Measurements from ENCODE around the gene ZXDC.

Gene ZXDC

DNA sequence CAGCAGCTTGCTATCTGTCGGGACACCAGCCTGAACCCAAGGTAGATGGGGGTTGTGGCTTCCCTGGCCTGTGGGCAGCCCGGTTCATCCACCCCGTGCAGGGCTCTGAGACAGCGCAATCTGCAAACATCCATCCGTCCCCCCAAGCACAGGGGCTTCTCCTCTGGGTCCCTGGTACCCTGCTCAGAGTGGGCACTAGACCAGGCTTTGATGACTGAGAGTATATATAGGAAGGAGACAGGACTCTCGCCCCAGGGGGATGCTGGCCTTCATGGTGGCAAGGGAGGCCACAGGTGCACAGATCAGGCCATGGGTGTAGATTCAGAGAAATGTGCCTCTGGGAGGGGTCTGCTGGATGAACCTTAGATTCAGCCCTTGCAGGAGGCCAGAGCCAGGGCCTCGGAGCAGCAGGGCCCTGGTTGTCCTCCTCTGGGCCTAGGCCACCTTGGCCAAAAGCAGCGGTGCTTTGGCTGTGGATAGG lies 40.7 kb downstream of the ZXDC start:
- DNase-seq (ENCODE audit: low read depth), result no peak

DNA sequence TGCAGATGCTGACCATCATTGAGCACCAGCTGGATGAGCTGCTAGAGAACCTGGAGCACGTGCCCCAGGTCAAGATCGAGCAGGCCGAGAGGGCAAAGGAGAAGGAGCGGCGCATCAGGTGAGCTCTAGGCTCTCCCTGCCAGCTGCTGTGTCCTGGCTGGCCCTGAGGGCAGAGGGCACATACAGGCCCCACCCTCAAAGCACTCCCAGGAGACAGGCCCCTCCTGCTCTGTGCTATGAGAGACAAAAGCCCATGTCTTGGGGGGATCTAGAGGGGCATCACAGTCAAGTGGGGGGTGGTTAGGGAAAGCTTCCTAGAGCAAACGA lies 41.5 kb downstream of the ZXDC start:
- DNase-seq (ENCODE audit: low read depth), result no peak

DNA sequence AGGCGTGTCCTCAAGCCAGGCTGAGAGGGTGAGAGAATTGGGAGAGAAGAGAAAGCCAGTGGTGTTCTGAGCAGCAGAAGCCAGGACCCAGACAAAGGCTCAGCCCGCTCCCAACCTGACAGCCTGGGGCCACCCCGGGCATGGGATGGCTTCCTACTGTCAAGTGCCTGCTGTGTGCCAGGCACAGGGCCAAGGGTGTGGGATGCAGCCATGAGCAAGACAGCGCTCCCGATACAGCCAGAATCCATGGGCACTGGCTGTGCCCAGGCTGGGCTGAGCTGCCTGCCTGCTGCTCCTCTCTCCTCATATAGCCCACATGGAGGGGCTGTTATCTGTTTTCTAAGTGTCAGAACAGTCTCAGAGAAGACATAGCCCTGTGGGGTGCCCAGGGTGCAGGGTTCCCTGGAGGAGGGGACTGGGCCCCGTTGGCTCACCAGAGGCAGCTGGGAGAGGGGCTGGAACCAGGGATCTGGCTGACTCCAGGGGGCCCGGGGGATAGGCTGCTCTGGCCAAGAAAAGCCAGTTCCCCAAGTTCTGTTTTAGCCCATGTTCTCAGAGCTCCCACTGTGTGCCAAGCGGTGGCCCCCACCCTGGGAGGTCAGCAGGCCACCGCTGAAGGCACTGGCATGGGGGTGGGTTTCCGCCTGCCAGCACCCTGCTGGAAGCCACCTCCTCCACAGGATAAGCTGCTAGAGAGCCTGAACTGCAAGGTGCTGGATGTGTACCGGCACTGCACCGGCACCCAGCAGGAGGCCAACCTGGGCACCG lies 42.0 kb downstream of the ZXDC start:
- no peak for DNase-seq (ENCODE audit: low read depth)

DNA sequence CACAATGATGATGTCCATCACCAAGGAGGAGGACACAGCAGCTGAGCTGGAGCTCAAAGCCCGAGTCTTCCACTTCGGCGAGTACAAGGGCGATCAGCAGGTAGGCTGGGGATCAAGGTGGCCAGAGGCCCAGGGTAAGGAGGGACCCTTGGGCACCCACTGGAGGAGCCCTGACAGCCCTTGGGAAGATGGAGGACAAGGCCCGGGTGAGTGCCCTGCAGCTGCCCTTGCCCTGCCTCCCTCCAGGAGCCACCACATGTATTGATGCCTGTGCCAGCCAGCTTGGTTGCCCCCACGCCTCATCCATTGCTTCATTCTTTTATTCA lies 42.6 kb downstream of the ZXDC start:
- no peak for DNase-seq (ENCODE audit: low read depth)

DNA sequence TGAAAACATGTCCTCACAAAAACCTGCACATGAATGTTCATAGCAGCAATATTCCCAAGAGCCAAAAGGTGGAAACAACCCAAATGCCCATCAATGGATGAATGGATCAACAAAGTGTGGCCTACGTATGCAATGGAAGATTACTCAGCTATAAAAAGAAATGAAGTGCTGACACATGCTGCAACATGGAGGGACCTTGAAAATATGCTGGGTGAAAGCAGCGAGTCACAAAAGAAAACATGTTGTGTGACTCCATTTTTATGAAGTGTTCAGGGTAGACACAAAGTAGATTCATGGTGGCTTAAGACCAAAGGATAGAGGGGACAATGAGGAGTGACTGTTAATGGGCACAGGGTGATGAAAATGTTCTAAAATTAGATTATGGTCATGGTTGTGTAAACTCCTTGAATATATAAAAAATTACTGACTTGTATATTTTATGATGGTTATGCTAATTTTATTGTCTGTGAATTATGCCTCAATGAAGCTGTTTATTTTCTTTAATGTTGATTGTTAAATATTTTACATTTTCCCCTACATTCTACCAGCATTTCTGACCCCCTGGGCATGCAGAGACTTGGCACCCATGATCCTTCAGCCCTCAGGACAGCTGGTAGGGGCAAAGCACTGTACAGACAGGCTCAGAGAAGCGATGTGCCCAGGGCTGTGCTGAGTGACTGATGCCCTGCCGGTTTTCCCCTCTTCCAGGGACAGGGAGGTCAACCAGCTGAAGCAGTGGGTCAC lies 43.2 kb downstream of the ZXDC start:
- DNase-seq (ENCODE audit: low read depth), result no peak

DNA sequence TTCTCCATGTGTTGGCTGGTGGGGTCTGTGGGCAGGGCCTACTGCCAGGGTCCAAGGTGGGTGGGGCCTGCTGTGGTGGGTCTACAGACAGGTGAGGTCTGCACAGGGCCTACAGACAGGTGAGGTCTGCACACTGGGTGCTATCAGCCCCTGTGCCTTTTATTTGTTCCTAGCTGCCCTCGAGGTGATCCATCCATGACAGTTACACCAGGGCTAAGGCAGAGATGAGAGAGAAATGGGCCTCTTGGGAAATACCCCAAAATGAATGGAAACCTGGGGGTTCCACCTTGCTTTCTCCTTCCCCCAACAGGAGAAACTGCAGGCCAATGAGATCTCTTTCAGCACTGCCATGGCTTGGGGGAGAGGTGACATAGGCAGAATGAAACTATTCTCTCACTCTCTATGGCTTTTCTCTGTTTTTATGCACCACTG lies 44.6 kb downstream of the ZXDC start:
- no peak for DNase-seq (ENCODE audit: low read depth)

DNA sequence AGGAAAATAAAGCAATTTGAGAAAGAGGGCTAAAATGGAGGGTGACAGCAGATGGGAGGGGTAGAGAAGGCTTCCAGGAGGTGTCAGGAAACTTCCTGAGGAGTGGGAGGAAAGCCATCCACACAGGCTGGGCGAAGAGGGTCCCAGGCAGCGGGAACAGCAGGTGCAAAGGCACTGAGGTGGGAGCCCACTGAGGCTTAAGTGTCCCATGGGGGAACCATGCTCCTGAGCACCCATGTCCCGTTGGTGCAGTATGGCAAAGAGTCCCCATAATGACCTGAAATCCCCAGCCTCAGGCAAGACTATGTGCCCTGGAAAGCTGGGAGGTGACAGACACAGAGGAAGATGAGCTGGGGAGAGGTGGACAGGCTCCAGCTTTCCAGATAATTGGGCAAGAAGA lies 50.9 kb downstream of the ZXDC start:
- DNase-seq (ENCODE audit: low read depth), result no peak

DNA sequence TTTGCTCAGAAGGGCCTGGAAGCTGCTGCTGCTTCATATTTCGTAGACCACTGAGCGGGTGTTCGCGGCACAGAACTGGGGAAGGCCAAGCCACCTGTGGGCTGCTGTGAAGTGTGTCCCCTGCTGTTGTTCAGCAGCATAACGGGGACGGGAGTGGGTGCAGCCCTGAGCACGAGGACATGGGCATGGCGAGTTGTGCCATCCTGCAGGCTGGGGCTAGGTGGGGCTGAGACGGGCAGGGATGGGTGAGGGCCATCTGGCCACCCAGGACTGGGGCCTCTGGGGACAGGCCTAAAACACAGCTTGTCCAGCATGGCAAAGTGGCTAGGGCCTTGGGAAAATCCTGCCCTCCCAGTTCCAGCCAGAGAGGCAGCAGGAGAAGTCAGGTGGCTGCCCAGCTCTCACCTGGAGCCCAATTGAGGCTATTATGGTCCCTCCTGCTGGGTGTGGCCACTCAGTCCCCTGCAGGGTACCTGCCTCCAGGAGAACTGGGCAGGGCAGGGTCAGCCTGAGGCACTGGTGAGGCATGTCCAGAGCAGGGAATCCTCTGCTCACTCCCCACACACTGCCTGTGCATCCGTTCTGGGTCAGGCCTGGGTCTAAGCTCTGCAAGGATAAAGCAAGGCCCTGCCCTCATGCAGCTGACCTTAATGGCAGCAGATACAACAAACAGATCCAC lies 51.5 kb downstream of the ZXDC start:
- no peak for DNase-seq (ENCODE audit: low read depth)

DNA sequence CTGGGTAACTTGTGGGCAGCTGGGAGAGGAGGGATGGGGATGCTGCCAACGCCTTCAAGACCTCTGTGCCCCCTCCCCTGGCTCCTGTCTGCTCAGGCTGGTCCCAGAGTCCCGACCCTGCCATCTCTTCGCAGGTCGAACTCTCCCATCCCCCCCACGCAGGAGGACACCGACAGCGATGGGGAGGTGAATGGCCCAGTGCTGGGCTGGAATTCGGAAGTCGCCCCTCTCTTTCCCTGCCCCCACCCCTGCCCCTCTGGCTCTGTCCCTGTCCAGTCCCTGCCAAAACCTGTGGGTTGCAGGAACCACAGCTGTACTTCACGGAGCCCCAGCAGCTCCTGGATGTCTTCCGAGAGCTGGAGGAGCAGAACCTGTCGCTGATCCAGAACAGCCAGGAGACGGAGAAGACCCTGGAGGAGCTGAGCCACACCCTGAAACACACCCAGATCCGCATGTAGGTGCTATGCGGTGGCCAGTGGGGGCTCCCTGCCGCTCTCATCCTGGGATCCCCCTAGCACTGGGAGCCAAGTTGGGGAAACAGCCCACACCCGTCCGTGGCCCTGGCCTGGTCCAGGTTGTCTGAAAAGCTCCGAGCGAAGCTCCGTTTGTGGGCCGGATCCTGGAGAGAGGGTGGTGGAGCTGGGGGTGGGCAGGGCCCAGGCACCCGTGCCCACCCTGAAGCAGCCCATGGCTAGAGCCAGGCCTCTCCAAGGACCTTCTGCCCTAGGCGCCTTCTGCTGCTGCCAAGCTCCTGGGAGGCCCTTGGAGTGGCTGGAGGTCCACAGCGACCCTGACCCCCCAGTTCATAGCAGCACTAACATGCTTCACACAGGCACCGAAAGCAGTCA lies 52.3 kb downstream of the ZXDC start:
- DNase-seq (ENCODE audit: low read depth), result no peak

DNA sequence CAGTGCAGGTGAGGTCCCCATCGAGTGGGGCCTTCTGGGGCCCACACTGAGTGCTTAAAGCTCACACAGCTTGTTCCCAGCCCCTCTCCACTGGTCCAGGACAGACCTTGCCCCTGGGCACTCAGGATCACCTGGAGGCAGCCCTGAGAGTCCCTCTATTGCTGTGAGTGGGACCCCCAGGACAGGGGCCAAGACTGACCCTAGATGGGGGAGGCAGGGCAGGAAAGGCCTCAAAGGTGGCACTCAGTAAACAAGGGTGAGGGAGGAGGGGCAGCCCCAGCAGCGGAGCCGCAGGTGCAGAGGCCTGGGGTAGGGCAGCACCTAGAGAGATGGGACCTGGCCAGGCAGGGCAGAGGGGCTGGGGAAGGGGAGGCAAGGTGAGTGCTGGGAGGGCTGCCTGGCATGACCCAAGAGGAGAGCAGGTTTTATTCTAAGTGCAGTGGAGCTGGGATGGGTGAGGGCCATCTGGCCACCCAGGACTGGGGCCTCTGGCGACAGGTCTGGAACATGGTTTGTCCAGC lies 53.1 kb downstream of the ZXDC start:
- DNase-seq (ENCODE audit: low read depth), result no peak

DNA sequence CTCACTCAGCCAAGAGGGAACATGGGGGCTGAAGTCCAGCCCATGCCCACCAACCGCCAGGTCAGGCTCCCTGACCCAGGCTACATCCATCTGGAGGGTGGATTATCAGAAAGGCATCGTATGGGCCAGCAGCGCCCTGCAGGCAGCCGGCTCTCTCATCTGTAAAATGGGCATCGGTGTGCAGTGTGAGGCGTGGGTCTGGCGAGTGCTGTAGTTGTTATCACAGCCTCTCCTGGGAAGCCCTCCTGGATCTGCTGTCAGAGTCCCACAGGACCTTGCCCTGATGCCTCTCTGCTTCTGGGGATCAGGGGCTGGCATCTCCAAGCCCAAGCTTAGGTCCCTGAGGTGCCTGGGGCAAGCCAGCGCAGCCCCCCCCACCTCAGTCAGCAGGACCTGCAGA lies 53.6 kb downstream of the ZXDC start:
- no peak for DNase-seq (ENCODE audit: low read depth)

DNA sequence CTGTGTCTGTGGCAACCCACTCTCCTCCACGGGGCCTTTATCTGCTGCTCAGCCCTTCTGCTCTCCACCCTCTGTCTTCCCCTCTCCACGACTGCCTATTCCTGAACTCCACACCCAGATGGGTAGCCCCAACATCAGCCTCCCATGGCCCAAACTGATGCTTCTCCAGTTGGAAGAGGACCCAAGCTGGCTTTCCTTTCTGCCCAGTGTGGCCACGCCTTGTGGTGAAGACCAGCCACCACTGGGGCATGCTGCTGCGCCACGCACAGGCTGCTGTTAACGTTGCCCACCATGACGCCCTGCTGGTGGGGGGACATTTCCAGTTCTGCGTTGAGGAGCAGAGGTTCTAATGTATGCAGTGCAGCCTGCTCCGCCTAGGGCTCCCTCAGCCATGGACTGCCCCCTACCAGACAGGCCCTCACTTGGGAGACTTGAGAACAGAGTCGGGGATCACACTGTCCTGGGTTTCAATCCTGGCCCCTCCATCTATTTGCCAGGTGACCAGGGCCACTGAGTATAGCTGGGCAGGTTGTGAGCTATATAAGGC lies 54.0 kb downstream of the ZXDC start:
- DNase-seq (ENCODE audit: low read depth), result no peak

DNA sequence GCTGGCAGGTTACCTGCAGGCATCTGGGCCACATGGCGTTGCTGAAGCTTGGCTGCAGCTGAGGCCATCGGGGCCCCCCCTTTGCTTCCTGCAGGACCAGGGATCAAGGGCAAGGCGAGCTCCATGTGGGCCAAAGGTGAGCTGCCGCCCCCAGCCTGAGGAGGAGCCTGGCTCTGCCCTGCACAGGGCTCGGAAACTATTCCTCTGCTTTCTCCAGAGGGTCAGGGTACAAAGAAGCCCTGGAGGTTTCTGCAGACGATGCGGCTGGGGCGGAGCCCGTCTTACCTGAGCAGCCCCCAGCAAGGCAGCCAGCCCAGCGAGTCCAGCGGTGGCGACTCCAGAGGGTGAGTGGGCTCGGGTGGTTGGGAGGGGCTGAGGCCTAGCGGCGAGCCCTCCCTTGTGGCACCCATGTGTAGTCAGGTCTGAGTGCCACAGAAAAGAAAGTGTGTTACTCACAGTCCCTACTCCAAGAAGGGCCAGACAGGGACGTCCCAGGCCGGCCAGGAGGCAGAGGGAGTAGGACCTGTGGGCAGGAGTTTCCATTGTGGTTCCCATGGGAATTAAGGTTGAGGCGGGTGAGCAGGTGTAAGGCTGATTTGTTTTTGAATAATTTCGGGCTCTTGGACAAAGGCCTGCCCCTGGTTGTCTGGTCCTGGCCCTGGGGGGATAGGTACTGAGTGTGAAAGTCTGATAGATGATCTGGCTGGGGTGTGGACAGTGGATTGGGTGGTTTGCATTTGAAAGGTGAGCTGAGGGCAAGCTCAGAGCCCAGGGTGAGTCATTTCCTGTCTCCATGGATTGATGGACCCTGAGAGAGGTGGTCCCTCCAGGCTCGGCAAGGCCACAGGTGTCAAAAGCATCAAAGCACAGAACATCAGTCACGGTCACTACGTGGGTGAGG lies 55.6 kb downstream of the ZXDC start:
- no peak for DNase-seq (ENCODE audit: low read depth)

DNA sequence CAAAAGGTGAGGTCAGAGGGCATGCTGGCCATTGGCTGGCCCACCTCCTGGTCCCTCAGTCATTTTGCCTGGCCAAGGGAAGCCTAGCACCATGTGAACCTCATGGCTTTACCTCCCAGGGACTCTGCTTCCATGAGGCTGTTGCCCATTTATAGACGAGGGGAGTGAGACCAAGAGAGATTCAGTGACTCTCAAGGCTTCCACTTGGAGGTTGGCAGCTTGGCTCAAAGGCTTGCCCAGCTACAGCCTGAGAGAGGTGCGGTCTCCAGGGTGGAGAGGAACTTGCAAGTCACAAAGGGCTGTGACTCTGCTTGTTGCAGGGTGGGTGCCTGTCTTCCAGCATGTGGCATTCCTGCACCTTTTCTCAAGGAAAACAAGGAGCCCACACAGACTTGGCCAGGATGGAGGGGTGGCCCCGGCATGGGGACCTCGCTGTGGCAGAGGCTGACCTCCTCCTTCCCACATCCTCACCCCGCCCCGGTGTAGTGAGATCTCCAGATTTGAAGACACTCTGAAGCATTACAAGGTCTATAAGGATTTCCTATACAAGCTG lies 56.5 kb downstream of the ZXDC start:
- no peak for DNase-seq (ENCODE audit: low read depth)

DNA sequence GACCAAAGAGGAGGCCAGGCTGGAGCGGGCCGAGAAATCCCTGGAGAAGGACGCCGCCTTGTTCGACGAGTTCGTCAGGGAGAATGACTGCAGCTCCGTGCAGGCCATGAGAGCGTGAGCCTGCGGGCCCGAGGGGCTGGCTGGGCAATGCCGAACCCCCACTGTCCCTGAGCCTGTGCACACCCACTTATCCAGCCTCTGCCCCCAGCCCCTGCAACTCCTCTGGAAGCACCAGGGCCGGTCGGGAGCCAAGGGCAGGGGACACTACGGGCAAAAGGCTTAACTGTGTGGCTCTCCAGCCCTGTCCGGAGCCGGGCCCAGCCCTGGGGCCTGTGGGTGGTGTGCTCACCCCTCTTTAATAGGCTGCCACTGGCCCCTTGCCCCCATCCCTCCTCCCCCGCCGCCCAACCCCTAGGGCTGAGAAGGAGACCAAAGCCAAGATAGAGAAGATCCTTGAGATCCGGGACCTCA lies 57.0 kb downstream of the ZXDC start:
- DNase-seq (ENCODE audit: low read depth), result no peak

DNA sequence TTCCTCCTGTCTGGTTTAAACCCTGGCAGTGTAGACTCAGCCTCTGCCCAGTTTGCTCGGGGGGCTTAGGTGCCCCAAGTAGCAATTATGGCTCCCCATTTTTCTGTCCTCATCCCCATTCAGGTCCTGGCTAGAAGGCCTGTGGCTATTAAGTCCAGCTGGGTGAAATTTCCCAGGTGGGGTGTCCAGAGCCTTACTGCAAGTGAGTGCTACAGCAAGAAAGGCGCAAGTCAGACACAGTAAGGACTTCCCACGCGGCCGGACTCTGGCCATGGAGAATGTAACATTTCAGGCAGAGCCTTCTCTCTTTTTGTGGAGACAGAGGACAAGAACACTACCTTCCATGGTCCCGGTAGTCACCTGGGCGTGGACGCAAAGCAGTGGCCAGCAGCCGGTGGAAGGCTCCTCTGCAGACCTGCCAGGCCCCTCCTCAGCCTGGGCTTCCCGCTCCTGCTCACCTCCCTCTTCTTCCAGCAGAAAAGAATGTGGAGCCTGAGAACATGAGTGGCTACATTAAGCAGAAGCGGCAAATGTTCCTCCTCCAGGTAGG lies 57.6 kb downstream of the ZXDC start:
- DNase-seq (ENCODE audit: low read depth), result no peak

DNA sequence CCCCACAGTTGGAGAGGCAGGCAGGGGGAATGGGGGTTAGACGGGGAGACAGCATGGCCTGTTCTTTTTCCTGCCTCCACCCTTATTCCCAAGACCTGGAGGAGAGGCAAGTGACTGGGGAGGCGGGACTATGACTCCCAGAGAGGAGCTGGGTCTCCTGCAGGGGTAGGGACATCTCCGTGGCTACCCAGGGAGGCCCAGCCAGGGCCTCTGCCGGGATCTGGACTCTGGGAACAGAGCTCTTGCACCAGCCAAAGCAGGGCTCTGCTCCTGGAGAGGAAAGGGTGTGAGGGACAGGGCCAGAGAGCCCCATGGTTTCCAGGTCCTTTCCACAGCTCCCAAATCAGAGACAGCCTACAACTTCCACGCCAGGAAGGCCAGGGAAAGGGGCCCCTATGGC lies 58.2 kb downstream of the ZXDC start:
- DNase-seq (ENCODE audit: low read depth), result no peak

DNA sequence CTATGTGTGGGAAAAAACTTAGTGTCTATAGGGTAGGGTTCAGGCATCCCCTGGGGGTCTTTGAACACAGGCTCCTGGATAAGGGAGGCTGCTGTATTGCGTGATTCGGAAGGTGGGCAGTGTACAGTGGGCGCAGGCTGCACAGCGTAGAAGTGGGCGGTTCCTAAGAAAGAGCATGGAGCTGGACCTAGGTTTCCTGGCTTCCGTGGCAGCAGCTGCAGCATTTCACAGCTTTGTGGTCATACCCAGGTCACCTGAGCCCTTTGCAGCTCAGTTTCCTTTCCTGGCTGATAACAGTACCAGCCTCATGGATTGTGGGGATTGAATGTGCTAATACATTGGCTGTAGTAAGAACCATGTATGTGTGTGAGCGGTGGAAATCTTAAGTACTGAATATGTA lies 58.7 kb downstream of the ZXDC start:
- DNase-seq (ENCODE audit: low read depth), result no peak

DNA sequence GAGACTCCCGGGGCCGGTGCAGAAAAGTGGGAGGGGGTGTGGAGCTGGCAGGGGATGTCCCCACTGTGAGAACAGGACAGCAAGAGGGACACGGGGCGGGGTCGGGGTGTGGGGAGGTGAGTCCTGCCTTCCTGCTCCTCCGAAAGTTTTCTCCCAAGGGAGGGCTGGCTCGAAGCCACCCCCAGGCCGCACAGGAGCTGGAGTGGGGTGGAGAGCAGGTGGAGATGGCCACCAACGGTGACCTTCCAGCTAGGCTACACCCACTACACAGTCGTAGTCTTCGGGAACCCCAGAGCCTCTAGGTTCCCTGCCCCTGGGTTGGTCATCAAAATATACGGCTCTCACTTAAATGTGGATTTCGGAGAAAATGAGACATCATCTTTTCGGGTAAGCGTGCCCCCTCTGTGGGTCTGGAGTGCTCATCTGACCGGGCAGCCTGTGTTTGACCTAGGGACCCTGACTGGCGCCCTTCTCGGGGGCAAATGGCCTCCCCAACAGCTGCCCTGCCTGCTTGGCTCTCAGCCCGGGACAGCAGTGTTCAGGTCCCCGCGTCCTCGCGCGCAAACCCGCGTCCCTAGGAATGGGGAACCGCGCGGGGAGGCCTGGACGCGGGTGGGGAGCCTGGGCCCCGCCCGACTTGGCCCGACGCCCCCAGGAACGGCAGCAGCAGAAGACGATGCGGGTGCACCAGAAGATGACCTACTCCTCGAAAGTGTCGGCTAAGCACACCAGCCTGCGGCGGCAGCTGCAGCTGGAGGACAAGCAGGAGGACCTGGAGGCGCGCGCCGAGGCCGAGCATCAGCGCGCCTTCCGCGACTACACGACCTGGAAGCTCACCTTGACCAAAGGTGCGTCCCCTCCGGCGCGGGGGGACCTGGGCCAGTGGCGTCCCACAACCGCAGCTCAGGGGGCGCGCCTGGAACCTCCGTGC lies 59.8 kb downstream of the ZXDC start:
- DNase-seq (ENCODE audit: low read depth), result no peak

All from CMK (cell line).